Aorta (tissue), 5 donors: Measurements from ENCODE around the gene GPNMB. TPM values are rescaled to one million over a fixed set of nuclear protein-coding genes. Genes with fewer than 3 reads are reported as not detected.
A peak's percentile ranks its signal among the peaks of the same experiment; 100 is the strongest.

ENCODE experiments used
- ATAC-seq: fragments of 200-7000 bp; cut with Tn5 transposase; one replicate; pipeline ENCODE4 v1.9.1; 2022; ENCODE audit warnings: moderate library complexity; ENCODE audit not compliant: low FRiP score
- DNase-seq, 2 donors: peaks; one replicate each; pipeline ENCODE4 v3.0.0-alpha.2; 2020
- H3K27ac ChIP-seq, 2 donors: one replicate each; pipeline ENCODE4 v1.5.1; 2013; ENCODE audit warnings: low read length in 2 of 2, mild to moderate bottlenecking in 2 of 2, moderate library complexity in 2 of 2, control low read depth in 1 of 2, inconsistent platforms in 1 of 2, low read depth in 1 of 2
- H3K27me3 ChIP-seq, 2 donors: one replicate each; pipeline ENCODE4 v1.6.1; 2013; ENCODE audit warnings: control low read depth in 1 of 2, low read length in 1 of 2, mild to moderate bottlenecking in 1 of 2, moderate library complexity in 1 of 2; ENCODE audit not compliant: insufficient read depth in 2 of 2, control insufficient read depth in 1 of 2
- H3K36me3 ChIP-seq, 2 donors: one replicate each; pipeline ENCODE4 v1.6.1; 2013; ENCODE audit warnings: control low read depth in 1 of 2, low read length in 1 of 2, mild to moderate bottlenecking in 1 of 2; ENCODE audit not compliant: insufficient read depth in 2 of 2, control insufficient read depth in 1 of 2
- H3K4me1 ChIP-seq, 2 donors: one replicate each; pipeline ENCODE4 v1.6.1; 2013; ENCODE audit warnings: low read length in 2 of 2, control low read depth in 1 of 2, mild to moderate bottlenecking in 1 of 2, moderate library complexity in 1 of 2; ENCODE audit not compliant: insufficient read depth in 2 of 2, control insufficient read depth in 1 of 2
- H3K4me3 ChIP-seq, 2 donors: one replicate each; pipeline ENCODE4 v1.5.1; 2013; ENCODE audit warnings: low read length in 2 of 2, control low read depth in 1 of 2, mild to moderate bottlenecking in 1 of 2
- H3K9me3 ChIP-seq: one replicate; pipeline ENCODE4 v1.6.1; 2013; ENCODE audit warnings: mild to moderate bottlenecking, low read length; ENCODE audit not compliant: control insufficient read depth
- WGBS, 2 donors: extraction: QIAGEN DNeasy Blood & Tissue Kit; methylation state at CpG; one replicate each; pipeline ENCODE4 v1.1.7; 2013; 5-methylcytosine and 5-hydroxymethylcytosine counted together
- intact Hi-C, 2 donors: fragments of 100-400 bp; cut with DNase I; formaldehyde crosslinking; loops; one replicate each; pipeline versions ENCODE4 v1.14.2 to v1.15.0; 2022
- polyA plus RNA-seq, 2 donors: library from polyadenylated mRNA; stranded (reverse); fragments of 200-250 nt; gene quantifications; one replicate each; pipeline ENCODE4 v1.2.3, GENCODE V29; 2013
- total RNA-seq, 2 donors: library from RNA; stranded (reverse); fragmentation: NEBNext Ultra II Directional; extraction: Animal tissue kit (Norgen Biotek cat#: 25700); gene quantifications; one replicate each; pipeline ENCODE4 v1.2.1, GENCODE V29; 2021
- donor health status: healthy with polysubstance abuse.
- donor health status: Bipolar disorder and iron deficiency.
- donor health status: DM: no; HTN: no; CAD: no.
- donor health status: DM: no; HTN: no; CAD: no.
- donor health status: DM: yes; HTN: yes; CAD: no.

The GPNMB gene
- total and polyA plus RNA-seq, 4 donors: 60.2 to 209 (median 152) TPM

DNA sequence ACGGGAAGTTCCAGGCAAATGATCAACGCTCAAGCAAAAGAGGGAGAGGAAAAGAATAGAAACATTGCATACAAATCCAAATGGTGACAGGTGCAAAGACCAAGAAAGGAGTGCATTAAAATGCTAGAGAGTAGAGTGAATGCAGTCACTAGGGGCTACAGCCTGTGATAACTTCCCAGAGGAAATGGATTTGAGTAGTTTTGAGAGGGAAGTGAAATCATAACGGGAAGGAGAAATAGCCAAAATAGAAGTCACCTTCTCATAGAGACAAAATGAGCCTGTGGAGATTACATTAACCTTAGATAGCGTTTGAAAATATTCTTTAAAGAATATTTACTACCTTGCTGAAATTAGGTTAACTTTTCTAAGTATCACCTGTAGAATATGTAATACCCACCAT lies 38.3 kb upstream of the GPNMB start:
- Histone ChIP-seq H3K27me3 (no peaks in the 10 kb centered on the region), H3K4me1 (no peaks in the 10 kb centered on the region), H3K36me3 (no peaks in the 10 kb centered on the region), H3K9me3 (no peaks in the 10 kb centered on the region), H3K27ac (no peak overlapping the region), H3K4me3 (no peak overlapping the region)
- DNase-seq: no peak
- intact Hi-C loops: no loop called here
- WGBS, 2 donors: 69 to 79% methylated on average over 4 of the region's 4 CpGs
- no peak for ATAC-seq

DNA sequence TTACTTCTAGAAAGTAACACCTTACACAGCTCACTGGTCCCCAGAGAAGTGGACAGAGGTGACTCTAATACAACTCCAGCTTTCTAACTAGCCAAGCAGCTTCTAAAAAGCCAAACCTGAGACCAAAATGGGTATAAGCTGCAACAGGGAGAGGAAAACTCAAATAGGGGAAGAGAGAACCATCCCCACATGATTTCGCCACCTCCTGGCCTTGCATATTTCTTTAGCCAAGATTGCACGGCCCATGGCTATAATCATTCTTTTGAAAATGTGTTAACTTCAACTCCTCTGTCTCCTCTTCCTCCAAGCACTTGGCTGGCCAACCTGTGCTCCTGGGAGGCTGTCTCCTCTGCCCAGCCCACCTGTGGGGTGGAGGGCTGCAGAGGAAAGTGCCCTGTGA lies 36.1 kb upstream of the GPNMB start:
- no peaks in the 10 kb centered on the region for H3K27me3 ChIP-seq

DNA sequence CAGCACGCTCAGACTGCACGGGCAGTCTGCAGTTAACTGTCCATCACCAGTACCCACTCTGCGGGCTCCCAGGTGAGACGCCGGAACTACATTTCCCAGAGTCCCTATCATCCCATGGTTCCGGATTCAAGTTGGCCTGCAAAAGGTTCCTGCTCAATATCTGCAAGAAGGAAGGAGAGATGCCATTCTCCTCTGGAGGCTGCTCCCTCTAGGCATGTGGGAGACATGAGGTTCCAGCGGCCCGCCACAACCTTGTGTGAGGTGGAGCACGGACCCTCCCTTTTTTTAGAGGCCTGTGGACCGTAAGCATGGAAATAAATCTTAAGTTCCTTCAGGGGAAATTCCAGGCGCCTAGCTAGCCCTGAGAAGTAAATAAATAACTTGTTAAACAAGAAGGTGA lies 35.0 kb upstream of the GPNMB start:
- intact Hi-C loops: no loop called here
- Histone ChIP-seq H3K36me3 (no peaks in the 10 kb centered on the region), H3K4me1 (no peaks in the 10 kb centered on the region), H3K27me3 (no peaks in the 10 kb centered on the region), H3K9me3 (no peaks in the 10 kb centered on the region), H3K27ac (no peak overlapping the region), H3K4me3 (no peak overlapping the region)
- 63 to 66% methylated on average over 11 of the region's 11 CpGs for WGBS, 2 donors
- ATAC-seq (no peak), DNase-seq (no peak)

More for the DNA sequence above, 36.1 kb upstream of the GPNMB start:
- intact Hi-C loops: no loop called here
- DNase-seq (no peak), ATAC-seq (no peak)
- no peaks in the 10 kb centered on the region for H3K4me1 ChIP-seq
- no peak overlapping the region for H3K4me3 ChIP-seq
- 91 to 96% methylated on average over 2 of the region's 2 CpGs for WGBS, 2 donors
- no peaks in the 10 kb centered on the region for H3K36me3 ChIP-seq
- no peak overlapping the region for H3K27ac ChIP-seq
- H3K9me3 ChIP-seq: no peaks in the 10 kb centered on the region

DNA sequence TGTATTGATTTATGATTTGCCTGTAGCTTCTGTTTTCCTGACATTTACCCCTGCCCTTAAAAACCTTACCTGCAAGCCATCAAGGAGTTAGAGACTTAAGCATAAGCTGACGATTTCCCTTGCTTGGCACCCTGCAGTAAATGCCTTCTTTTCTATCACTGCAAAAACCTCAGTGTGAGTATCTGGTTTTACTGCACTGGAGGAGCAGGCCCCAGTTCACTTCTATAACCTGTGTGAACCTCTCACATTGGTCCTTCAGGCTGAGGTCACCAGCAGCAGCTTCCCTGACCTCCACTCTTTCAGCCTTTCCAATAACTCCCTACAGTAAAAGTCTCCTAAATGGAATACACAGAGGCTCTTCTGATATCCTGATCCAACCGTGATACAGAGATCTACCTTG lies 34.2 kb upstream of the GPNMB start:
- WGBS, 2 donors: 83 to 87% methylated on average over 2 of the region's 2 CpGs
- DNase-seq: no peak
- no peaks in the 10 kb centered on the region for H3K9me3 ChIP-seq
- no peak overlapping the region for H3K27ac ChIP-seq
- intact Hi-C loops: no loop called here
- no peaks in the 10 kb centered on the region for H3K36me3 ChIP-seq
- no peaks in the 10 kb centered on the region for H3K4me1 ChIP-seq
- ATAC-seq: no peak
- no peaks in the 10 kb centered on the region for H3K27me3 ChIP-seq
- no peak overlapping the region for H3K4me3 ChIP-seq

DNA sequence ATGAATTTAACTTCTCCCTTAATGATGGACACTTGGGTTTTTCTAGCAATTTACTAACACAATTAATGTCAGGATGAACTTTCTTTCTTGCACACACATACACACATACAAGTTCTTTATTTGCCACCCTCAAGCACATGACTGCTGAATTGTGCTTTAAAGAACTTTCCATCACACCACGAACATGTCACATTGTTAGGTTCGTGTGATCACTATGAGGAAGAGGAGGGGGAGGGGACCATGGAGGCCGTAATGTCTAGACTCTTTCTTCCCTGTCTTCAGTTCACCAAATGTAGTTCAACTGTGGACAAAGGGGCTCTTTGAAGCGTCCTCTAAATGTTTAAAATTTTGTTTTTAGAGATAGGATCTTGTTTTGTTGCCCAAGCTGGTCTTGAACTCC lies 33.7 kb upstream of the GPNMB start:
- Histone ChIP-seq H3K4me1 (no peaks in the 10 kb centered on the region), H3K27ac (no peak overlapping the region), H3K9me3 (no peaks in the 10 kb centered on the region), H3K36me3 (no peaks in the 10 kb centered on the region), H3K27me3 (no peaks in the 10 kb centered on the region), H3K4me3 (no peak overlapping the region)
- no peak for ATAC-seq
- intact Hi-C loops: no loop called here
- 85 to 92% methylated on average over 4 of the region's 4 CpGs for WGBS, 2 donors
- DNase-seq: no peak

DNA sequence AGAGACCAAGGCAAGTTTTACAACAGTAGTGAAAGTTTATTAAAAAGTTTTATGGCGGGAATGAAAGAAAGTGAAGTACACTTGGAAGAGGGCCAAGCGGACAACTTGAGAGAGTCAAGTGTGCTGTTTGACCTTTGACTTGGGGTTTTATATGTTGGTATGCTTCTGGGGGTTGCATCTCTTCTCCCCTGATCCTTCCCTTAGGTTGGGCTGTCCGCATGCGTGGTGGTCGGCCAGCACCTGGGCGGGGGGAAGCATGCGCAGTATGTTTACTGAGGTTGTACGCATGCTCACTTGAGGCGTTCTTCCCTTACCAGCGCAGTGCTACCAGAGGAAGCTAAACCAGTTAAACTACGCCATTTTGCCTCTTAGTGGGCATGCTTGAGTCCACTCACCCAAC lies 32.8 kb upstream of the GPNMB start:
- no peaks in the 10 kb centered on the region for H3K9me3 ChIP-seq
- no peak for DNase-seq
- no peaks in the 10 kb centered on the region for H3K27me3 ChIP-seq
- H3K36me3 ChIP-seq: no peaks in the 10 kb centered on the region
- WGBS, 2 donors: 96 to 97% methylated on average over 11 of the region's 11 CpGs
- no peak overlapping the region for H3K27ac ChIP-seq
- H3K4me3 ChIP-seq: no peak overlapping the region
- intact Hi-C loops: no loop called here
- no peaks in the 10 kb centered on the region for H3K4me1 ChIP-seq
- no peak for ATAC-seq

DNA sequence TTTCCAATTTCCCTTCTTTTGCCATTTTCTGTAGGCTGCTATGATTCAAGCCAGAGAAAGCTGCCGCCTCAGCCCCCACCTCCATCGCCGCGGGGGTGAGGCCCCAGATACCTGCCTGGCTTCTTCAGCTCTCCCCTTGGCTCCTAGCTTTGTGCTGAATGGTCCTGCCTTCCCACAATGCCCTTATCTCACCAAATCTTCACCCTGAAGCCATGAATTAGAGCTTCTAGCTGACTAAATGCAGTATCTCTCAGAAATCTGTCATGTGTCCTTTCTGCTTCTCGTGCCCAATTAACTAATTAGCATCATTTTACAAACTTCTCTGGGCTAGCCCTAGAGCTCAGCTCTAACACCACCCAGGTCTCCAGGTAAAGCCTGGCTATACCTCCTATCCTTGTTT lies 32.2 kb upstream of the GPNMB start:
- DNase-seq: no peak
- Histone ChIP-seq H3K36me3 (no peaks in the 10 kb centered on the region), H3K4me1 (no peaks in the 10 kb centered on the region), H3K9me3 (no peaks in the 10 kb centered on the region), H3K27me3 (no peaks in the 10 kb centered on the region), H3K27ac (no peak overlapping the region), H3K4me3 (no peak overlapping the region)
- ATAC-seq: no peak
- intact Hi-C loops: no loop called here
- 88 to 98% methylated on average over 5 of the region's 5 CpGs for WGBS, 2 donors

DNA sequence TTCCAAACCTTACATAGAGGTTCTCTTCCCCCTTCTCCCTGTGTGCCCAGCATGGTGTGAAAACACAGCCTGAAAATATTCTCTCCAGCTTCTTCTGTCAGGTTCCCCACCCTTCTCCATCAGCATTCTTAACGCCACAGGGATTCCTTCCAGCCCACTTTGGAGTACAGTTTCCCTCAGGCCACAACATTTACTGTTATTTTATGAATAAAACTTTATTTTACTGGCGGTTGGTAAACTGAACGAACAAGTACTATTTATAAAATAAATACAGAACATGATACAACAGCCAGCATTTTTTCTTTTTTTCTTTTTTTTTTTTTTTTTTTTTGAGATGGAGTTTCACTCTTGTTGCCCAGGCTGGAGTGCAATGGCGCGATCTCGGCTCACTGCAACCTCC lies 31.6 kb upstream of the GPNMB start:
- H3K27me3 ChIP-seq: no peaks in the 10 kb centered on the region
- H3K4me3 ChIP-seq: no peak overlapping the region
- WGBS, 2 donors: 82 to 86% methylated on average over 3 of the region's 6 CpGs
- H3K4me1 ChIP-seq: no peaks in the 10 kb centered on the region
- ATAC-seq: no peak
- intact Hi-C loops: no loop called here
- DNase-seq: no peak
- H3K27ac ChIP-seq: no peak overlapping the region
- no peaks in the 10 kb centered on the region for H3K36me3 ChIP-seq
- no peaks in the 10 kb centered on the region for H3K9me3 ChIP-seq

DNA sequence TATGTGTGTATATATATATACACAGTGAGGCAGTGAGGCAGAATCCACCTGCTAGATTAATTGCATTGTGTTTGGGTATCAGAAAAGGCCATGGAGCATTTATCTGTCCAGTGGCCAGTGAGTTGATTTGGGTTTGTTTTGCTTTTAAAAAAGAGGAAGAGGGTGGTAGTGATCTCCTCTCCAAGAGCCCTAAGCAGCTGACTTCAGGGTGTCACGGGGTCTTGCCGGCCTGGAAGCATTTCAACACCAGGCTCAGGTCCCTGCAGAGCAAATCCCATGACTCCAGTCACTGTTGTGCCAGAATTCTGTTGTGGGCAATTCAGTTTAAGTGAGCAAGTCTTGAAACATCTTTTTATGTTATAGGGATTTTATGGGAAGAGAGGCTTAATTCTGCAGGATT lies 30.6 kb upstream of the GPNMB start:
- intact Hi-C loops: no loop called here
- H3K4me3 ChIP-seq: no peak overlapping the region
- H3K36me3 ChIP-seq: no peaks in the 10 kb centered on the region
- no peaks in the 10 kb centered on the region for H3K4me1 ChIP-seq
- H3K27me3 ChIP-seq: no peaks in the 10 kb centered on the region
- no peak overlapping the region for H3K27ac ChIP-seq
- no peaks in the 10 kb centered on the region for H3K9me3 ChIP-seq
- peak; percentile 29 for ATAC-seq
- 63 to 65% methylated on average over 2 of the region's 2 CpGs for WGBS, 2 donors
- DNase-seq: peak in 1 of 2 donors; percentile 87
